Right kidney (tissue), 1 donor: ENCODE measurements around the gene SHOC1.
"Not testable (repeated sequence)": the region's sequence is repeated elsewhere in the genome, so short reads cannot be mapped to it uniquely, and the experiment has no call there.

Source experiments
- DNase-seq: peaks from one replicate; pipeline ENCODE4 v3.0.0-alpha.2; 2016

The SHOC1 gene

GRCh38 chr9:111805262-111805661, 10.5 kb upstream of the SHOC1 start:
- no peak for DNase-seq

- DNase-seq, result no peak
These were observed 9.9 kb upstream of the SHOC1 start for GRCh38 chr9:111804636-111805035.

- DNase-seq, result no peak
These were observed 9.2 kb upstream of the SHOC1 start for GRCh38 chr9:111803924-111804323.

GRCh38 chr9:111799915-111800526, 5.3 kb upstream of the SHOC1 start:
- no peak for DNase-seq

- DNase-seq, result no peak
These were observed 4.8 kb upstream of the SHOC1 start for GRCh38 chr9:111799506-111799905.

GRCh38 chr9:111798786-111799185, 4.0 kb upstream of the SHOC1 start:
- no peak for DNase-seq

- no peak for DNase-seq
These were observed 761 bp upstream of the SHOC1 start for GRCh38 chr9:111795557-111795839.

GRCh38 chr9:111791821-111792220, 2.9 kb downstream of the SHOC1 start:
- DNase-seq, result not testable (repeated sequence)

GRCh38 chr9:111789881-111790280, 4.9 kb downstream of the SHOC1 start:
- no peak for DNase-seq

- DNase-seq, result no peak
These were observed 10.9 kb downstream of the SHOC1 start for GRCh38 chr9:111783857-111784256.

- DNase-seq, result no peak
These were observed 11.3 kb downstream of the SHOC1 start for GRCh38 chr9:111783424-111783823.

GRCh38 chr9:111766066-111766465, 28.7 kb downstream of the SHOC1 start:
- DNase-seq, result no peak

- no peak for DNase-seq
These were observed 32.2 kb downstream of the SHOC1 start for GRCh38 chr9:111762556-111762955.

- DNase-seq, result peak; percentile 16
These were observed 34.7 kb downstream of the SHOC1 start for GRCh38 chr9:111759762-111760639.

- DNase-seq, result no peak
These were observed 39.9 kb downstream of the SHOC1 start for GRCh38 chr9:111754800-111755199.

GRCh38 chr9:111752455-111752854, 42.3 kb downstream of the SHOC1 start:
- no peak for DNase-seq
